Sigmoid colon (tissue), 4 donors: ENCODE results near the gene RELN.

ENCODE experiments used
- EP300 ChIP-seq, 4 donors: sonication (generic); formaldehyde crosslinking; IDR thresholded peaks; one replicate each; pipeline ENCODE4 v1.6.1; 2017; ENCODE audit warnings: antibody characterized with exemption in 4 of 4
- POLR2A ChIP-seq, 2 donors: fragments of 450-650 bp; IDR thresholded peaks; one replicate each; pipeline ENCODE4 v1.6.1; 2016; ENCODE audit warnings: antibody characterized with exemption in 2 of 2, mild to moderate bottlenecking in 2 of 2, moderate library complexity in 2 of 2
- POLR2AphosphoS5 ChIP-seq, 4 donors: sonication (generic); formaldehyde crosslinking; IDR thresholded peaks; one replicate each; pipeline ENCODE4 v1.6.1; 2017; ENCODE audit warnings: antibody characterized with exemption in 4 of 4
- TF ChIP-seq, protein P1 (sequence below), 4 experiments: fragments of 450-650 bp in 3 of 4; fragments of 200-600 bp in 1 of 4; IDR thresholded peaks; one replicate each; pipeline ENCODE4 v1.5.1; 2016 to 2019; ENCODE audit warnings: antibody characterized with exemption in 4 of 4, mild to moderate bottlenecking in 3 of 4, moderate library complexity in 2 of 4

GRCh38 chr7:103871473-103871872 lies 118.0 kb downstream of the RELN start:
- TF ChIP-seq, protein P1, sequence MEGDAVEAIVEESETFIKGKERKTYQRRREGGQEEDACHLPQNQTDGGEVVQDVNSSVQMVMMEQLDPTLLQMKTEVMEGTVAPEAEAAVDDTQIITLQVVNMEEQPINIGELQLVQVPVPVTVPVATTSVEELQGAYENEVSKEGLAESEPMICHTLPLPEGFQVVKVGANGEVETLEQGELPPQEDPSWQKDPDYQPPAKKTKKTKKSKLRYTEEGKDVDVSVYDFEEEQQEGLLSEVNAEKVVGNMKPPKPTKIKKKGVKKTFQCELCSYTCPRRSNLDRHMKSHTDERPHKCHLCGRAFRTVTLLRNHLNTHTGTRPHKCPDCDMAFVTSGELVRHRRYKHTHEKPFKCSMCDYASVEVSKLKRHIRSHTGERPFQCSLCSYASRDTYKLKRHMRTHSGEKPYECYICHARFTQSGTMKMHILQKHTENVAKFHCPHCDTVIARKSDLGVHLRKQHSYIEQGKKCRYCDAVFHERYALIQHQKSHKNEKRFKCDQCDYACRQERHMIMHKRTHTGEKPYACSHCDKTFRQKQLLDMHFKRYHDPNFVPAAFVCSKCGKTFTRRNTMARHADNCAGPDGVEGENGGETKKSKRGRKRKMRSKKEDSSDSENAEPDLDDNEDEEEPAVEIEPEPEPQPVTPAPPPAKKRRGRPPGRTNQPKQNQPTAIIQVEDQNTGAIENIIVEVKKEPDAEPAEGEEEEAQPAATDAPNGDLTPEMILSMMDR (IDR thresholded peaks at IDR 0.05), result no peak
- TF ChIP-seq POLR2A (IDR thresholded peaks at IDR 0.05) (no peak), EP300 (IDR thresholded peaks at IDR 0.05) (no peak), POLR2AphosphoS5 (IDR thresholded peaks at IDR 0.05) (no peak)
